HepG2 (cell line): ENCODE data around the gene CSHL1. TPM values are rescaled to one million over a fixed set of nuclear protein-coding genes. Genes with fewer than 3 reads are reported as not detected.

Experiments
- ARNT2 ChIP-seq: sonication (generic); formaldehyde crosslinking; IDR thresholded peaks from 2 replicates; pipeline ENCODE4 v1.8.0; 2022; ENCODE audit warnings: mild to moderate bottlenecking, low read depth, missing genetic modification reagents, moderate library complexity
- CEBPB ChIP-seq: IDR thresholded peaks from 2 replicates; pipeline ENCODE4 v1.6.1; 2011; ENCODE audit warnings: low read depth, low read length, improper control_type of control experiment, borderline replicate concordance
- CREB1 ChIP-seq, 2 experiments: fragments of 450-650 bp in 1 of 2; IDR thresholded peaks; 2 replicates each; pipeline ENCODE4 v1.6.1; 2016 to 2017; ENCODE audit warnings: control low read depth in 1 of 2, mild to moderate bottlenecking in 1 of 2, missing compliant biosample characterization in 1 of 2, missing genetic modification characterization in 1 of 2
- DR1 ChIP-seq: sonication (generic); formaldehyde crosslinking; IDR thresholded peaks from 2 replicates; pipeline ENCODE4 v1.8.0; 2021; ENCODE audit warnings: mild to moderate bottlenecking, missing genetic modification reagents, inconsistent platforms
- FOSL2 ChIP-seq: sonication (generic); formaldehyde crosslinking; IDR thresholded peaks from 2 replicates; pipeline ENCODE4 v1.4.0; 2020; ENCODE audit warnings: missing genetic modification reagents
- FOXA3 ChIP-seq: IDR thresholded peaks from 2 replicates; pipeline ENCODE4 v1.6.1; 2016; ENCODE audit warnings: missing genetic modification reagents, missing compliant biosample characterization
- FOXO1 ChIP-seq: sonication (generic); formaldehyde crosslinking; IDR thresholded peaks from 2 replicates; pipeline ENCODE4 v1.4.0; 2020; ENCODE audit warnings: missing genetic modification reagents
- FOXP4 ChIP-seq: sonication (generic); formaldehyde crosslinking; IDR thresholded peaks from 2 replicates; pipeline ENCODE4 v1.4.0; 2020; ENCODE audit warnings: missing genetic modification reagents
- HNRNPLL ChIP-seq: fragments of 200-400 bp; formaldehyde crosslinking; IDR thresholded peaks from 2 replicates; pipeline ENCODE4 v1.6.1; 2017; ENCODE audit warnings: mild to moderate bottlenecking, low read depth, low read length; ENCODE audit not compliant: poor library complexity, severe bottlenecking
- KMT2B ChIP-seq: IDR thresholded peaks from 2 replicates; pipeline ENCODE4 v1.6.1; 2016; ENCODE audit warnings: missing genetic modification reagents, missing compliant biosample characterization
- MYC ChIP-seq: sonication (generic); formaldehyde crosslinking; IDR thresholded peaks from 2 replicates; pipeline ENCODE4 v1.9.0; 2021; ENCODE audit warnings: missing genetic modification reagents, borderline replicate concordance
- NFIB ChIP-seq: sonication (generic); formaldehyde crosslinking; IDR thresholded peaks from 2 replicates; pipeline ENCODE4 v1.9.0; 2021; ENCODE audit warnings: missing genetic modification reagents, mild to moderate bottlenecking, borderline replicate concordance
- POLR2AphosphoS5 ChIP-seq: IDR thresholded peaks from 2 replicates; pipeline ENCODE4 v1.6.1; 2012; ENCODE audit warnings: low read depth, low read length
- RNF2 ChIP-seq: fragments of 450-650 bp; conservative IDR thresholded peaks from 2 replicates; pipeline ENCODE4 v1.6.1; 2016; ENCODE audit warnings: low read depth
- RORA ChIP-seq: sonication (generic); formaldehyde crosslinking; IDR thresholded peaks from 2 replicates; pipeline ENCODE4 v1.5.0; 2020; ENCODE audit warnings: mild to moderate bottlenecking, missing genetic modification reagents, moderate library complexity
- SKI ChIP-seq: fragments of 450-650 bp; IDR thresholded peaks from one replicate; pipeline ENCODE4 v1.6.1; 2018; ENCODE audit warnings: mild to moderate bottlenecking; ENCODE audit not compliant: partially characterized antibody
- STAT5B ChIP-seq: sonication (generic); formaldehyde crosslinking; IDR thresholded peaks from 2 replicates; pipeline ENCODE4 v1.4.0; 2020; ENCODE audit warnings: missing genetic modification reagents
- XRCC5 ChIP-seq: fragments of 200-400 bp; formaldehyde crosslinking; optimal IDR thresholded peaks from 2 replicates; pipeline ENCODE3; 2017; ENCODE audit warnings: mild to moderate bottlenecking, low read length
- ZBTB7B ChIP-seq: sonication (generic); formaldehyde crosslinking; IDR thresholded peaks from 2 replicates; pipeline ENCODE4 v1.4.0; 2020; ENCODE audit warnings: missing genetic modification reagents
- ZFP37 ChIP-seq: sonication (generic); formaldehyde crosslinking; IDR thresholded peaks from 2 replicates; pipeline ENCODE4 v1.4.0; 2020; ENCODE audit warnings: missing genetic modification reagents, borderline replicate concordance
- ZNF274 ChIP-seq: sonication (generic); formaldehyde crosslinking; IDR thresholded peaks from 2 replicates; pipeline ENCODE4 v1.5.1; 2020; ENCODE audit warnings: mild to moderate bottlenecking, missing genetic modification reagents
- ZNF317 ChIP-seq: sonication (generic); formaldehyde crosslinking; IDR thresholded peaks from 2 replicates; pipeline ENCODE4 v1.5.0; 2020; ENCODE audit warnings: mild to moderate bottlenecking, missing genetic modification reagents
- ZNF367 ChIP-seq: sonication (generic); formaldehyde crosslinking; IDR thresholded peaks from 2 replicates; pipeline ENCODE4 v1.4.0; 2020; ENCODE audit warnings: missing genetic modification reagents, borderline replicate concordance
- ZNF780A ChIP-seq: sonication (generic); formaldehyde crosslinking; IDR thresholded peaks from 2 replicates; pipeline ENCODE4 v1.8.0; 2022; ENCODE audit warnings: mild to moderate bottlenecking, missing genetic modification reagents, moderate library complexity
- ZSCAN20 ChIP-seq: sonication (generic); formaldehyde crosslinking; IDR thresholded peaks from 2 replicates; pipeline ENCODE4 v1.4.0; 2020; ENCODE audit warnings: missing genetic modification reagents, mild to moderate bottlenecking, borderline replicate concordance
- polyA plus RNA-seq, 8 experiments: library from polyadenylated mRNA; depleted of rRNA in 3 of 8; stranded (reverse) in 7 of 8; unstranded in 1 of 8; fragments of >200 nt; fragmentation: Illumina TruSeq in 4 of 8; extraction: Trizol in 4 of 8; gene quantifications; 2 replicates each; pipeline versions ENCODE4 v1.2.1 to v1.2.3, GENCODE V29; 2011 to 2016; ENCODE audit warnings: low read depth in 4 of 8, missing spikeins in 1 of 8, mixed read lengths in 1 of 8; ENCODE audit not compliant: insufficient read depth in 1 of 8
- total RNA-seq, 5 experiments: library from RNA; depleted of rRNA; stranded (reverse); fragments of >200 nt; fragmentation: Illumina TruSeq; extraction: Trizol; gene quantifications; 2 replicates each; pipeline ENCODE4 v1.2.3, GENCODE V29; 2016; ENCODE audit warnings: low read depth in 1 of 5
- TF ChIP-seq, protein P1 (sequence below): IDR thresholded peaks from 2 replicates; pipeline ENCODE4 v1.6.1; 2016; ENCODE audit warnings: missing genetic modification reagents, missing compliant biosample characterization
- TF ChIP-seq, protein P2 (sequence below): sonication (generic); formaldehyde crosslinking; IDR thresholded peaks from 2 replicates; pipeline ENCODE4 v1.5.1; 2020; ENCODE audit warnings: missing genetic modification reagents, mild to moderate bottlenecking, borderline replicate concordance

Gene CSHL1
- total and polyA plus RNA-seq, 2 of the 13 experiments (the other 11 are each of a cell fraction or from before 2014, with no cell fraction given), result not detected

DNA sequence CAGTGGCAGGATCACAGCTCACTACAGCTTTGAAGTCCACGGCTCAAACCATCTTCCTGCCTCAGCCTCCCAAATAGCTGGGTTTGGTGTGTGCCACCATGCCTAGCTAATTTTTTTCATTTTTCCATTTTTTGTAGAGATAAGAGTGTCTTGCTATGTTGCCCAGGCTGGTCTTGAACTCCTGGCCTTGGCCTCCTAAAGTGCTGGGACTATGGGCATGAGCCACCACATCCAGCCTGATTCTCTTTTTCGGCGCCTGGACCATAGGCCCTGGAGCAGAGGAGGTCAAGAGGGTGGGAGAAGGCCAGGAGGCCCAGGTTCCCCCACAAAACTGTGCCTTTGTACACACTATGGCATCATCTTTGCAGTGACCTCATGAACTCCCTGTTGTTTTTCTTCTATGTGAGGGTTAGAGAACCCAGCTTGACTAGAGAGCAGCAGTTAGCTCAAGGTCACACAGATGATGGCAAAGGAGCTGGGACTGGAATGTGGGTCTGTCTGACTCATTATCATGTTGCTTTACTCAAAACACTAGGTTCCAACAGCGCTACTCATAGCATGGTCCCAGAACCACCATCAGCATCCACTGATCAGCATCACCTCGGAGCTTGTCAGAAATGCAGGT lies 45.4 kb upstream of the CSHL1 start (continued):
- peak; percentile 68 for TF ChIP-seq CREB1 (IDR thresholded peaks at IDR 0.05)
- no peak for TF ChIP-seq CREB1 (CRISPR knock-in tag; IDR thresholded peaks at IDR 0.05)
- no peak for TF ChIP-seq POLR2AphosphoS5
- no peak for TF ChIP-seq ZNF274 (CRISPR knock-in tag)
- TF ChIP-seq, protein P1, sequence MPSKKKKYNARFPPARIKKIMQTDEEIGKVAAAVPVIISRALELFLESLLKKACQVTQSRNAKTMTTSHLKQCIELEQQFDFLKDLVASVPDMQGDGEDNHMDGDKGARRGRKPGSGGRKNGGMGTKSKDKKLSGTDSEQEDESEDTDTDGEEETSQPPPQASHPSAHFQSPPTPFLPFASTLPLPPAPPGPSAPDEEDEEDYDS, result no peak
- TF ChIP-seq FOXP4, result no peak
- peak; percentile 89 for TF ChIP-seq FOSL2
- no peak for TF ChIP-seq MYC (CRISPR knock-in tag)
- no peak for TF ChIP-seq ZNF780A
- peak; percentile 74; the same call in 1 of the 2 replicates for TF ChIP-seq FOXO1 (CRISPR knock-in tag)
- no peak for TF ChIP-seq KMT2B (CRISPR knock-in tag)
- no peak for TF ChIP-seq ARNT2
- no peak for TF ChIP-seq RORA (CRISPR knock-in tag)
- TF ChIP-seq, protein P2, sequence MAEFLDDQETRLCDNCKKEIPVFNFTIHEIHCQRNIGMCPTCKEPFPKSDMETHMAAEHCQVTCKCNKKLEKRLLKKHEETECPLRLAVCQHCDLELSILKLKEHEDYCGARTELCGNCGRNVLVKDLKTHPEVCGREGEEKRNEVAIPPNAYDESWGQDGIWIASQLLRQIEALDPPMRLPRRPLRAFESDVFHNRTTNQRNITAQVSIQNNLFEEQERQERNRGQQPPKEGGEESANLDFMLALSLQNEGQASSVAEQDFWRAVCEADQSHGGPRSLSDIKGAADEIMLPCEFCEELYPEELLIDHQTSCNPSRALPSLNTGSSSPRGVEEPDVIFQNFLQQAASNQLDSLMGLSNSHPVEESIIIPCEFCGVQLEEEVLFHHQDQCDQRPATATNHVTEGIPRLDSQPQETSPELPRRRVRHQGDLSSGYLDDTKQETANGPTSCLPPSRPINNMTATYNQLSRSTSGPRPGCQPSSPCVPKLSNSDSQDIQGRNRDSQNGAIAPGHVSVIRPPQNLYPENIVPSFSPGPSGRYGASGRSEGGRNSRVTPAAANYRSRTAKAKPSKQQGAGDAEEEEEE (CRISPR knock-in tag), result no peak
- peak; percentile 35 for TF ChIP-seq XRCC5
- TF ChIP-seq DR1 (CRISPR knock-in tag), result no peak
- TF ChIP-seq ZSCAN20 (CRISPR knock-in tag), result no peak
- no peak for TF ChIP-seq RNF2
- TF ChIP-seq ZNF317 (CRISPR knock-in tag), result peak; percentile 83; the same call in 1 of the 2 replicates
- no peak for TF ChIP-seq STAT5B
- no peak for TF ChIP-seq HNRNPLL
- no peak for TF ChIP-seq ZFP37 (CRISPR knock-in tag)
- TF ChIP-seq FOXA3 (CRISPR knock-in tag), result peak; percentile 78
- TF ChIP-seq ZNF367 (CRISPR knock-in tag), result no peak
- TF ChIP-seq NFIB (CRISPR knock-in tag), result no peak
- TF ChIP-seq ZBTB7B (CRISPR knock-in tag), result no peak
- TF ChIP-seq CEBPB, result peak; percentile 21; the same call in 1 of the 2 replicates
- peak; percentile 46 for TF ChIP-seq SKI
